Calu3 (cell line): ENCODE measurements around the gene DIAPH2. TPM values are rescaled to one million over a fixed set of nuclear protein-coding genes. Genes with fewer than 3 reads are reported as not detected.

ENCODE experiments used
- BruUV-seq: library from RNA; stranded (reverse); fragments of 400-500 nt; replicated peaks from 2 replicates; lab custom pipeline; 2021; lab: Mats Ljungman, UMichigan
- CTCF ChIA-PET: fragments of 300-600 bp; sonication (Branson Sonifier 250); formaldehyde crosslinking; loops from one replicate; lab custom pipeline; 2022; ENCODE audit warnings: antibody characterized with exemption; lab: Charles Lee
- DNase-seq: peaks from one replicate; pipeline ENCODE4 v3.0.0; 2022
- H3K27ac Mint-ChIP-seq: one replicate; pipeline ENCODE4 v1.8.0; 2022; ENCODE audit warnings: mixed read lengths; ENCODE audit not compliant: unreplicated experiment
- H3K27me3 Mint-ChIP-seq: one replicate; pipeline ENCODE4 v1.8.0; 2022; ENCODE audit warnings: mixed read lengths; ENCODE audit not compliant: unreplicated experiment
- H3K36me3 Mint-ChIP-seq: one replicate; pipeline ENCODE4 v1.8.0; 2022; ENCODE audit warnings: mild to moderate bottlenecking, moderate library complexity, mixed read lengths; ENCODE audit not compliant: insufficient read depth, unreplicated experiment
- H3K4me1 Mint-ChIP-seq: one replicate; pipeline ENCODE4 v1.8.0; 2022; ENCODE audit warnings: mild to moderate bottlenecking, low read depth, mixed read lengths; ENCODE audit not compliant: unreplicated experiment
- H3K4me3 Mint-ChIP-seq: one replicate; pipeline ENCODE4 v1.8.0; 2022; ENCODE audit warnings: mild to moderate bottlenecking, low read depth, moderate library complexity, mixed read lengths; ENCODE audit not compliant: unreplicated experiment
- H3K9me3 Mint-ChIP-seq: one replicate; pipeline ENCODE4 v1.8.0; 2022; ENCODE audit warnings: low read depth, mixed read lengths; ENCODE audit not compliant: unreplicated experiment
- intact Hi-C: fragments of 100-400 bp; cut with micrococcal nuclease; formaldehyde crosslinking; loops from one replicate; pipeline ENCODE4 v1.10.0; 2022; ENCODE audit not compliant: unreplicated experiment
- total RNA-seq: library from RNA; stranded (reverse); gene quantifications from 2 replicates; pipeline ENCODE4 v1.2.3, GENCODE V29; 2022
- TF ChIP-seq, protein P1 (sequence below): fragments of 200-600 bp; IDR thresholded peaks from one replicate; pipeline ENCODE4 v1.8.0; 2022; ENCODE audit warnings: antibody characterized with exemption; ENCODE audit not compliant: unreplicated experiment

DIAPH2 gene
- total RNA-seq, 1 experiment from 2014 or later: 24.2 TPM

DNA sequence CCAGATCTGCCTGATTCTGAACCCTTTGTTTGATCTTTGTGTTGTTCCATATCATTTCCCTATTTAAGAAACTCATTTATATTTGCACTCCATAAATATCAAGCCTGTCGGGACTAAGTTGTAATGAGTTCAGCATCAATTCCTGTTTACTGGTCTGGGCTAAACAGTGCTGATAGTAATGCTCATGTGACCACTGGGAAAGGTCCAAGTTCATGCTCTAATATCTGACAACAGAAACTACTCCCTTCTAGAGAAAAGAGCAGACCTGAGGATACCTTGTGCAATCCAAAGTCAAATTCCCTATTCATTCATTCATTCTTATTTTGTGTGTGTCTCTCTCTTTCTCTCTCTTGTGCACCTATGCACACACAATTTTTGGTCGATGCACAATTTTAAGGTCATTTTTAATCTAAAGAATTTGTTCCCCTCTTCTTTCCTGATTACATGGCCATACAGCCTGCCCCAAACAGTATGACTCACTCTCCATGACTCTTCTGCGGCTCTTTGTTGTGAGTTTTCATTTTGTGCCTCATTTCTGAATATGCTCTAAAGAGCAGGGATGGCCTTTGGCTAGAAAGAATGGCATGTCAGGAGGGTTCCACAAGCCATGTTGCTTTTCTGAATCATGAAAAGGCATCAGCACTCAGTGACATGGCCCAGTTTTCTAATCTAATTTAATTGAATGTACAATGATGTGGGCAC is 863.4 kb downstream of the DIAPH2 start:
- no peak for DNase-seq
- Mint-ChIP-seq H3K36me3 (no peaks in the 10 kb centered on the region), H3K4me1 (peaks cover 9% of the 10 kb centered on the region)

GRCh38 chrX:97551821-97552220 is 867.2 kb downstream of the DIAPH2 start:
- DNase-seq: no peak
- TF ChIP-seq, protein P1, sequence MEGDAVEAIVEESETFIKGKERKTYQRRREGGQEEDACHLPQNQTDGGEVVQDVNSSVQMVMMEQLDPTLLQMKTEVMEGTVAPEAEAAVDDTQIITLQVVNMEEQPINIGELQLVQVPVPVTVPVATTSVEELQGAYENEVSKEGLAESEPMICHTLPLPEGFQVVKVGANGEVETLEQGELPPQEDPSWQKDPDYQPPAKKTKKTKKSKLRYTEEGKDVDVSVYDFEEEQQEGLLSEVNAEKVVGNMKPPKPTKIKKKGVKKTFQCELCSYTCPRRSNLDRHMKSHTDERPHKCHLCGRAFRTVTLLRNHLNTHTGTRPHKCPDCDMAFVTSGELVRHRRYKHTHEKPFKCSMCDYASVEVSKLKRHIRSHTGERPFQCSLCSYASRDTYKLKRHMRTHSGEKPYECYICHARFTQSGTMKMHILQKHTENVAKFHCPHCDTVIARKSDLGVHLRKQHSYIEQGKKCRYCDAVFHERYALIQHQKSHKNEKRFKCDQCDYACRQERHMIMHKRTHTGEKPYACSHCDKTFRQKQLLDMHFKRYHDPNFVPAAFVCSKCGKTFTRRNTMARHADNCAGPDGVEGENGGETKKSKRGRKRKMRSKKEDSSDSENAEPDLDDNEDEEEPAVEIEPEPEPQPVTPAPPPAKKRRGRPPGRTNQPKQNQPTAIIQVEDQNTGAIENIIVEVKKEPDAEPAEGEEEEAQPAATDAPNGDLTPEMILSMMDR: no peak
- intact Hi-C loops: no loop called here
- Mint-ChIP-seq H3K36me3 (no peaks in the 10 kb centered on the region), H3K27ac (no peak overlapping the region), H3K4me3 (no peak overlapping the region), H3K9me3 (peaks cover under 1% of the 10 kb centered on the region), H3K4me1 (peaks cover 9% of the 10 kb centered on the region), H3K27me3 (no peaks in the 10 kb centered on the region)
- BruUV-seq: no TSS peak
- CTCF ChIA-PET: no interaction called here

More for the DNA sequence above, 863.4 kb downstream of the DIAPH2 start:
- CTCF ChIA-PET: no interaction called here
- intact Hi-C loops: no loop called here
- TF ChIP-seq, protein P1: no peak
- no peak overlapping the region for H3K27ac Mint-ChIP-seq
- BruUV-seq: no TSS peak
- no peak overlapping the region for H3K4me3 Mint-ChIP-seq
- H3K9me3 Mint-ChIP-seq: no peaks in the 10 kb centered on the region
- H3K27me3 Mint-ChIP-seq: no peaks in the 10 kb centered on the region

GRCh38 chrX:97553833-97554232 is 869.2 kb downstream of the DIAPH2 start:
- Mint-ChIP-seq H3K27me3 (no peaks in the 10 kb centered on the region), H3K4me1 (no peaks in the 10 kb centered on the region), H3K36me3 (no peaks in the 10 kb centered on the region), H3K9me3 (peaks cover 2% of the 10 kb centered on the region), H3K4me3 (no peak overlapping the region), H3K27ac (no peak overlapping the region)
- TF ChIP-seq, protein P1: no peak
- BruUV-seq: no TSS peak
- CTCF ChIA-PET: no interaction called here
- no peak for DNase-seq
- intact Hi-C loops: no loop called here

DNA sequence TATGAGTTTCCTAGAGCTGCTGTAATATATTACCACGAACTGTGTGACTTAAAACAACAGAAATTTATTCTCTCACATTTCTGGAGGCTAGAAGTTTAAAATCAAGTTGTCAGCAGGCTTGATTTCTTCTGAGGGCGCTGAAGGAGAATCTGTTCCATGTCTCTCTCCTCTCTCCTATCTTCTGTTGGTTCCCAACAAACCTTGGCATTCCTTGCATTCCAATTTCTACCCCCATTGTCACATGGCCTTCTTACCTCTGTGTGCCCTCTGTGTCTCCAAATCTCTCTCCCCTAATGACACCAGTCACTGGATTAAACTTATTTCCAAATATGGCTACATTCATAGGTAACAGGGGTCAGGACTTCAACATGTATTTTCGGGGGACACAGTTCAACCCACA is 871.7 kb downstream of the DIAPH2 start:
- no peaks in the 10 kb centered on the region for H3K27me3 Mint-ChIP-seq
- TF ChIP-seq, protein P1: no peak
- H3K4me3 Mint-ChIP-seq: no peak overlapping the region
- no peak overlapping the region for H3K27ac Mint-ChIP-seq
- CTCF ChIA-PET: no interaction called here
- H3K9me3 Mint-ChIP-seq: peaks cover 2% of the 10 kb centered on the region
- intact Hi-C loops: no loop called here
- no peaks in the 10 kb centered on the region for H3K4me1 Mint-ChIP-seq
- DNase-seq: no peak
- H3K36me3 Mint-ChIP-seq: no peaks in the 10 kb centered on the region
- BruUV-seq: no TSS peak
